GM23248 (cell line): ENCODE data around the gene PCTP. TPM values are rescaled to one million over a fixed set of nuclear protein-coding genes. Genes with fewer than 3 reads are reported as not detected.

ENCODE experiments used
- DNase-seq: peaks from one replicate; pipeline ENCODE4 v3.0.0-alpha.2; 2015
- H2AFZ ChIP-seq: fragments of 200-600 bp; sonication (generic); 2 replicates; pipeline ENCODE4 v1.6.1; 2016; ENCODE audit warnings: antibody characterized with exemption
- H3F3A ChIP-seq: fragments of 200-600 bp; sonication (generic); 2 replicates; pipeline ENCODE4 v1.6.1; 2016; ENCODE audit warnings: mild to moderate bottlenecking, antibody characterized with exemption, mixed run types; ENCODE audit not compliant: insufficient read depth
- H3K27ac ChIP-seq: fragments of 200-600 bp; sonication (generic); 2 replicates; pipeline ENCODE4 v1.5.1; 2016; ENCODE audit warnings: mild to moderate bottlenecking
- H3K27me3 ChIP-seq: fragments of 200-600 bp; sonication (generic); replicated peaks from 2 replicates; pipeline ENCODE4 v1.6.1; 2016; ENCODE audit warnings: mild to moderate bottlenecking; ENCODE audit not compliant: insufficient read depth
- H3K36me3 ChIP-seq: fragments of 200-600 bp; sonication (generic); 2 replicates; pipeline ENCODE4 v1.6.1; 2016; ENCODE audit warnings: low read depth, mild to moderate bottlenecking
- H3K4me1 ChIP-seq: fragments of 200-600 bp; sonication (generic); 2 replicates; pipeline ENCODE4 v1.6.1; 2016; ENCODE audit warnings: mild to moderate bottlenecking; ENCODE audit not compliant: insufficient read depth
- H3K4me2 ChIP-seq: fragments of 200-600 bp; sonication (generic); one replicate; pipeline ENCODE4 v1.6.1; 2016; ENCODE audit warnings: mild to moderate bottlenecking; ENCODE audit not compliant: unreplicated experiment
- H3K4me3 ChIP-seq: fragments of 200-600 bp; sonication (generic); 2 replicates; pipeline ENCODE4 v1.5.1; 2016; ENCODE audit warnings: mild to moderate bottlenecking
- H3K79me2 ChIP-seq: fragments of 200-600 bp; sonication (generic); 2 replicates; pipeline ENCODE4 v1.6.1; 2016; ENCODE audit warnings: mild to moderate bottlenecking; ENCODE audit not compliant: insufficient read depth
- H3K9ac ChIP-seq: fragments of 200-600 bp; sonication (generic); 2 replicates; pipeline ENCODE4 v1.6.1; 2016; ENCODE audit warnings: mild to moderate bottlenecking
- H3K9me2 ChIP-seq: fragments of 200-600 bp; sonication (generic); 2 replicates; pipeline ENCODE4 v1.6.1; 2016; ENCODE audit warnings: mixed run types, mild to moderate bottlenecking, moderate library complexity; ENCODE audit not compliant: insufficient read depth
- H3K9me3 ChIP-seq: fragments of 200-600 bp; sonication (generic); one replicate; pipeline ENCODE4 v1.6.1; 2017; ENCODE audit warnings: low read depth
- H4K20me1 ChIP-seq: fragments of 200-600 bp; sonication (generic); 2 replicates; pipeline ENCODE4 v1.6.0; 2016; ENCODE audit not compliant: insufficient read depth
- EZH2 ChIP-seq: fragments of 200-600 bp; sonication (generic); IDR thresholded peaks from 2 replicates; pipeline ENCODE4 v1.6.1; 2018; ENCODE audit warnings: antibody characterized with exemption, mild to moderate bottlenecking; ENCODE audit not compliant: insufficient read depth, poor library complexity, severe bottlenecking
- EZH2phosphoT487 ChIP-seq: fragments of 200-600 bp; sonication (generic); IDR thresholded peaks from 2 replicates; pipeline ENCODE4 v1.6.1; 2018; ENCODE audit warnings: antibody characterized with exemption, moderate library complexity, mild to moderate bottlenecking, low read depth; ENCODE audit not compliant: insufficient read depth
- WGBS, 2 experiments: methylation state at CpG; one replicate each; pipeline ENCODE4 v1.1.6; 2015 to 2017; ENCODE audit warnings: low lambda C conversion rate in 2 of 2, low coverage in 1 of 2; ENCODE audit errors: missing lambda C conversion rate in 2 of 2; 5-methylcytosine and 5-hydroxymethylcytosine counted together
- in situ Hi-C: fragments of 300-500 bp; cut with MboI; formaldehyde crosslinking; loops from 2 replicates; pipeline ENCODE4 v1.15.0; 2020
- polyA plus RNA-seq: library from polyadenylated mRNA; unstranded; fragments of >200 nt; fragmentation: Nextera tagmentation; extraction: Ambion mirVana; gene quantifications from 2 replicates; pipeline ENCODE4 v1.2.1, GENCODE V29; 2016
- total RNA-seq: library from RNA; depleted of rRNA; stranded (reverse); fragments of >200 nt; shearing (Covaris generic); gene quantifications from 2 replicates; pipeline ENCODE4 v1.2.3, GENCODE V29; 2014

PCTP gene
- total and polyA plus RNA-seq, 2 experiments from 2014 or later = 6.9 to 7.9 TPM

DNA sequence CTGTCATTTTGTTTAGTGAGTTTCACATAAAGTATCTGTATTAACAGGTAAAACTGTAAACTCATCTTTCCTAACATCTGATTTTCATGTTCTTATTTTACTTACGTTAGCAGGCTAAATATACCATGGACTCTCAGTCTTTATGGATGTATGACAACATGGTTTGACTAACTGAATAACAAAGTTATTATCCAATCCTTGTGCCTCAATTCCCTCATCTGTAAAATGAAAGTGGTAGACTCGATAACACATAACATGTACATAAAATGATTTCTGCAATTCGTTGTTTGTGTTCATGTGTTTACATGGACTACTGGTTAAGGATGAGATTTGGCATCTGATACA lies 9.5 kb upstream of the PCTP start:
- DNase-seq = no peak
- Histone ChIP-seq H3K4me3 (no peak overlapping the region), H3K9me2 (no peaks in the 10 kb centered on the region), H2AFZ (no peak overlapping the region), H3K4me2 (no peak overlapping the region), H3K27ac (no peak overlapping the region), H3K27me3 (no peaks in the 10 kb centered on the region), H3K79me2 (no peaks in the 10 kb centered on the region), H3F3A (no peaks in the 10 kb centered on the region), H3K4me1 (no peaks in the 10 kb centered on the region), H3K36me3 (no peaks in the 10 kb centered on the region), H3K9me3 (no peaks in the 10 kb centered on the region), H4K20me1 (no peaks in the 10 kb centered on the region), H3K9ac (no peak overlapping the region)
- TF ChIP-seq EZH2phosphoT487 = no peak
- no peak for TF ChIP-seq EZH2
- in situ Hi-C loops = no loop called here
- 84 to 91% methylated on average over 3 of the region's 3 CpGs for WGBS, 2 experiments

- no peak for TF ChIP-seq EZH2
- no peak for TF ChIP-seq EZH2phosphoT487
- no peaks in the 10 kb centered on the region for H3K36me3 ChIP-seq
- H3K9me3 ChIP-seq = no peaks in the 10 kb centered on the region
- no peak overlapping the region for H3K4me2 ChIP-seq
- DNase-seq = no peak
- H2AFZ ChIP-seq = no peak overlapping the region
- no peaks in the 10 kb centered on the region for H3K9me2 ChIP-seq
- no peaks in the 10 kb centered on the region for H3K27me3 ChIP-seq
- no peaks in the 10 kb centered on the region for H3K4me1 ChIP-seq
- no peaks in the 10 kb centered on the region for H3K79me2 ChIP-seq
- no peak overlapping the region for H3K4me3 ChIP-seq
- no peaks in the 10 kb centered on the region for H3F3A ChIP-seq
- no peaks in the 10 kb centered on the region for H4K20me1 ChIP-seq
- 73 to 77% methylated on average over 12 of the region's 12 CpGs for WGBS, 2 experiments
- H3K9ac ChIP-seq = no peak overlapping the region
- in situ Hi-C loops = no loop called here
- no peak overlapping the region for H3K27ac ChIP-seq
Measured at GRCh38 chr17:55742272-55743102, 8.4 kb upstream of the PCTP start.

DNA sequence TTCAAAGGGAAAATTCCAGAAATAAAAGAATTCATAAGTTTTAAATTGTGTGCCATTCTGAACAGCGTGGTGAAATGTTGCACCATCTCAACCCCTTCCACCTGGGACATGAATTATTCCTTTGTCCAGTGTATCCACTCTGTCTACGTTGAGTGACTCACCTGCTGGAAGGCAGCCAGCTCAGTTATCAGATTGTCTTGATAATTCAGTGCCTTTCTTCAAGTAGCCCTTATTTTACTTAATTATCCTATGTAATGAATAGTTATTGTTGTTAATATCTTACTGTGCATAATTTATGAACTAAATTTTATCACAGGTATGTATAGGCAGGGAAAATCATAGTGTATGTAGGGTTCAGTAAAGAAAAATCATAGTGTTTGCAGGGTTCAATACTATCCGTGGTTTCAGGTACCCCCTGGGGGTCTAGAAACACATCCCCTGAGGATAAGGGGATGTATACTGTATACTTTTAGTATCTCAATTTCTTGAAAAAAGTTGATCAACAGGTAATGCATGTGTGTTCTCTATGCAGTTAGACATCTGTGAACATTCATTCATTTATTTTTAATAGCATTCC lies 7.7 kb upstream of the PCTP start:
- Histone ChIP-seq H3K4me2 (no peak overlapping the region), H3K79me2 (no peaks in the 10 kb centered on the region), H3K9me3 (no peaks in the 10 kb centered on the region), H4K20me1 (no peaks in the 10 kb centered on the region), H3K36me3 (no peaks in the 10 kb centered on the region), H3K27ac (no peak overlapping the region), H3F3A (no peaks in the 10 kb centered on the region), H3K4me3 (no peak overlapping the region), H3K9ac (no peak overlapping the region), H2AFZ (no peak overlapping the region), H3K27me3 (no peaks in the 10 kb centered on the region), H3K4me1 (no peaks in the 10 kb centered on the region), H3K9me2 (no peaks in the 10 kb centered on the region)
- in situ Hi-C loops = no loop called here
- no peak for DNase-seq
- TF ChIP-seq EZH2 = no peak
- TF ChIP-seq EZH2phosphoT487 = no peak
- WGBS, 2 experiments = 57 to 71% methylated on average over 3 of the region's 3 CpGs

DNA sequence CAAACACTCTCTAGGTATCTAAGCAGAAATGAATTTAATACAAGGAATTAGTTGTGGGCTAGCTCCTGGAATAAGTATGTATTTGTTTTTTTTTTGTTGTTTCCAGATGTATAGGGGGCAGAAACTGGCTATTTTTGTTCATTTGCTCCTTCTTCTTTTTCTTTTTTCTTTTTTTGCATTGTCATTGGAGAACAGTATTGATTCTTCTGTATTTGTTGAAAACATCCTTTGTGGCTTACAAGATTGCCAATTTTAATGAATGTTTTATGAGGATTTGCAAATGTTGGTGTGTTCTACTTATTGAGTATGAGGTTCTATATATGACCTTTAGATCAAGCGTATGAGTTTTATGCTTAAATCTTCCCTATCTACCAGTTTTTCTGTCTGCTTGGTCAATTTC lies 5.6 kb upstream of the PCTP start:
- H3K27ac ChIP-seq = no peak overlapping the region
- no peak for TF ChIP-seq EZH2
- H4K20me1 ChIP-seq = no peaks in the 10 kb centered on the region
- WGBS, 2 experiments = 86 to 92% methylated on average over 1 of the region's 1 CpG
- 0 out of 2 replicates have a peak, but pooled peaks cover 6% of the 10 kb centered on the region for H3F3A ChIP-seq
- H3K4me2 ChIP-seq = no peak overlapping the region
- H3K9me3 ChIP-seq = no peaks in the 10 kb centered on the region
- in situ Hi-C loops = no loop called here
- no peaks in the 10 kb centered on the region for H3K36me3 ChIP-seq
- H3K27me3 ChIP-seq = no peaks in the 10 kb centered on the region
- no peak overlapping the region for H2AFZ ChIP-seq
- no peak overlapping the region for H3K9ac ChIP-seq
- H3K4me1 ChIP-seq = no peaks in the 10 kb centered on the region
- H3K4me3 ChIP-seq = no peak overlapping the region
- H3K79me2 ChIP-seq = no peaks in the 10 kb centered on the region
- no peak for DNase-seq
- no peaks in the 10 kb centered on the region for H3K9me2 ChIP-seq
